ENCODE data around the gene MEG3. TPM values are rescaled to one million over a fixed set of nuclear protein-coding genes. Genes with fewer than 3 reads are reported as not detected.

Gene MEG3
- total RNA-seq, 1 donor from 2014 or later = not detected

GRCh38 chr14:100882991-100883788 is 57.3 kb downstream of the MEG3 start:
- H3K27me3 Mint-ChIP-seq (ENCODE audit: low read depth) = peaks cover 17% of the 10 kb centered on the region
- H3K36me3 Mint-ChIP-seq (ENCODE audit: low read depth) = peaks cover 3% of the 10 kb centered on the region
- no peak for TF ChIP-seq CTCF (IDR thresholded peaks at IDR 0.05)
- H3K4me1 Mint-ChIP-seq (ENCODE audit: low read depth) = peaks cover 11% of the 10 kb centered on the region
- H3K27ac Mint-ChIP-seq (ENCODE audit: unreplicated experiment) = no peak overlapping the region
- peaks cover 10% of the 10 kb centered on the region for H3K9me3 Mint-ChIP-seq (ENCODE audit: low read depth)
- DNase-seq (ENCODE audit: low spot score) = peak; percentile 77
- no peak overlapping the region for H3K4me3 Mint-ChIP-seq (ENCODE audit: unreplicated experiment)

GRCh38 chr14:100883789-100884101 is 57.8 kb downstream of the MEG3 start:
- peaks cover 10% of the 10 kb centered on the region for H3K9me3 Mint-ChIP-seq (ENCODE audit: low read depth)
- no peak for TF ChIP-seq CTCF (IDR thresholded peaks at IDR 0.05)
- H3K36me3 Mint-ChIP-seq (ENCODE audit: low read depth) = peaks cover 3% of the 10 kb centered on the region
- peak; percentile 58 for DNase-seq (ENCODE audit: low spot score)
- peaks cover 11% of the 10 kb centered on the region for H3K4me1 Mint-ChIP-seq (ENCODE audit: low read depth)
- no peak overlapping the region for H3K27ac Mint-ChIP-seq (ENCODE audit: unreplicated experiment)
- no peak overlapping the region for H3K4me3 Mint-ChIP-seq (ENCODE audit: unreplicated experiment)
- peaks cover 17% of the 10 kb centered on the region for H3K27me3 Mint-ChIP-seq (ENCODE audit: low read depth)

- Mint-ChIP-seq H3K4me1 (ENCODE audit: low read depth) (peaks cover 11% of the 10 kb centered on the region), H3K4me3 (ENCODE audit: unreplicated experiment) (no peak overlapping the region), H3K27ac (ENCODE audit: unreplicated experiment) (no peak overlapping the region), H3K36me3 (ENCODE audit: low read depth) (peaks cover 3% of the 10 kb centered on the region), H3K9me3 (ENCODE audit: low read depth) (peaks cover 10% of the 10 kb centered on the region), H3K27me3 (ENCODE audit: low read depth) (peaks cover 17% of the 10 kb centered on the region)
- DNase-seq (ENCODE audit: low spot score) = peak; percentile 52
- TF ChIP-seq CTCF (IDR thresholded peaks at IDR 0.05) = no peak
Measured at GRCh38 chr14:100884456-100884855, 58.5 kb downstream of the MEG3 start.

GRCh38 chr14:100885196-100885595 is 59.3 kb downstream of the MEG3 start:
- peaks cover 10% of the 10 kb centered on the region for H3K9me3 Mint-ChIP-seq (ENCODE audit: low read depth)
- peaks cover 3% of the 10 kb centered on the region for H3K36me3 Mint-ChIP-seq (ENCODE audit: low read depth)
- DNase-seq (ENCODE audit: low spot score) = peak; percentile 48
- H3K27me3 Mint-ChIP-seq (ENCODE audit: low read depth) = peaks cover 17% of the 10 kb centered on the region
- H3K27ac Mint-ChIP-seq (ENCODE audit: unreplicated experiment) = no peak overlapping the region
- no peak overlapping the region for H3K4me3 Mint-ChIP-seq (ENCODE audit: unreplicated experiment)
- peaks cover 11% of the 10 kb centered on the region for H3K4me1 Mint-ChIP-seq (ENCODE audit: low read depth)
- no peak for TF ChIP-seq CTCF (IDR thresholded peaks at IDR 0.05)

GRCh38 chr14:100885617-100886016 is 59.7 kb downstream of the MEG3 start:
- H3K27me3 Mint-ChIP-seq (ENCODE audit: low read depth) = peaks cover 15% of the 10 kb centered on the region
- peaks cover 3% of the 10 kb centered on the region for H3K36me3 Mint-ChIP-seq (ENCODE audit: low read depth)
- H3K9me3 Mint-ChIP-seq (ENCODE audit: low read depth) = peaks cover 10% of the 10 kb centered on the region
- no peak for DNase-seq (ENCODE audit: low spot score)
- TF ChIP-seq CTCF (IDR thresholded peaks at IDR 0.05) = peak; percentile 10
- H3K27ac Mint-ChIP-seq (ENCODE audit: unreplicated experiment) = no peak overlapping the region
- H3K4me1 Mint-ChIP-seq (ENCODE audit: low read depth) = peaks cover 11% of the 10 kb centered on the region
- H3K4me3 Mint-ChIP-seq (ENCODE audit: unreplicated experiment) = no peak overlapping the region

Measured in chondrocyte (in vitro differentiated cells).